ENCODE data around the gene PRDM11. TPM values are rescaled to one million over a fixed set of nuclear protein-coding genes. Genes with fewer than 3 reads are reported as not detected.

PRDM11 gene
- total RNA-seq, 2 donors from 2014 or later: 10.4 to 15.2 TPM

DNA sequence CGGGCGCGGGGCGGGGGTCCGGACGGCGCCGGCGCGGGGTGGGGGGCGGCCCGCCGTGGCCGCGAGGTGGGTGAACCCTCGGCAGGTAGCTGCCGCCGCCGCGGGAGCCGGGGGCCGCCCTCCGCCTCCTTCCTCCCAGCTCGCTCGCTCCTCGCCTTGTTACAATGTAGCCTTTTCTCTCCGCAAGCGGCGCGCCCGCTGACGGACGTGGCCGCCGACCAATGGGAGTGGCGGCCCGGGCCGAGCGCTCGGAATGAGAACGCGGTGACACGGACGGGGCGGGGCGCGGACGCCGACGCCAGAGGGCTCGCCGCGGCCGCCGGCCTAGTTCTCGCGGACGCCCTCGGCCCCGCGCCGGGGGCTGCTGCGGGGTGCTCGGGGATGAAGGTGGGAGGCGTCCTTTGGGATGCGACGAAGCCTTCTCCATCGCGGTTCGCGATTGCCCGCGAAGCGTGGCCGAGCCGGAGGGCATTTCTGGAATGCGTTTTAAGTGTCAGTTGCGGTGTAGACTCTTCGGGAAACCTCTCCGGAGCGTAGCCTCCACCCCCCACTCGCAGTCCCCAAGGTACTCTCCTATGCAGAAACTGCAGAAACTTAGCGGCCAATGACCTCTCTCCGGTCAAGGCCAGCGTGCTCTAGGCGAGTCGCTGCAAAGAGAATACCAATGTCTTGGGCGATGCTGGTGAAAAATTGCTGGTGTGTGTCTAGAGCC is 734 bp downstream of the PRDM11 start:
- peaks cover 3% of the 10 kb centered on the region for H3K36me3 Mint-ChIP-seq (ENCODE audit: low read depth)
- peak overlapping the region; percentile 85 for H3K27ac Mint-ChIP-seq
- Histone ChIP-seq H3K4me3 (ENCODE audit: low read length) (peak overlapping the region; percentile 95), H3K36me3 (ENCODE audit: control insufficient read depth, insufficient read depth, low read length) (no peaks in the 10 kb centered on the region), H3K27me3 (ENCODE audit: control insufficient read depth, insufficient read depth, low read length, poor library complexity, severe bottlenecking) (peaks cover 33% of the 10 kb centered on the region), H3K4me1 (ENCODE audit: control insufficient read depth, insufficient read depth, low read length) (no peaks in the 10 kb centered on the region), H3K27ac (ENCODE audit: low read depth, low read length) (no peak overlapping the region), H3K9ac (ENCODE audit: extremely low read depth, low read length, poor library complexity, severe bottlenecking) (peak overlapping the region; percentile 44), H3K9me3 (ENCODE audit: control insufficient read depth, low read length) (no peaks in the 10 kb centered on the region)
- H3K9me3 Mint-ChIP-seq: peaks cover 2% of the 10 kb centered on the region
- H3K27me3 Mint-ChIP-seq (ENCODE audit: insufficient read depth): peaks cover 42% of the 10 kb centered on the region
- peaks cover 9% of the 10 kb centered on the region for H3K4me1 Mint-ChIP-seq
- 0% methylated on average over 21 to 88 of the region's 88 CpGs for WGBS, 2 experiments (ENCODE audit: insufficient coverage in 1 of 2, insufficient read length in 1 of 2)
- H3K4me3 Mint-ChIP-seq: peak overlapping the region; percentile 75
- TF ChIP-seq, protein P1, sequence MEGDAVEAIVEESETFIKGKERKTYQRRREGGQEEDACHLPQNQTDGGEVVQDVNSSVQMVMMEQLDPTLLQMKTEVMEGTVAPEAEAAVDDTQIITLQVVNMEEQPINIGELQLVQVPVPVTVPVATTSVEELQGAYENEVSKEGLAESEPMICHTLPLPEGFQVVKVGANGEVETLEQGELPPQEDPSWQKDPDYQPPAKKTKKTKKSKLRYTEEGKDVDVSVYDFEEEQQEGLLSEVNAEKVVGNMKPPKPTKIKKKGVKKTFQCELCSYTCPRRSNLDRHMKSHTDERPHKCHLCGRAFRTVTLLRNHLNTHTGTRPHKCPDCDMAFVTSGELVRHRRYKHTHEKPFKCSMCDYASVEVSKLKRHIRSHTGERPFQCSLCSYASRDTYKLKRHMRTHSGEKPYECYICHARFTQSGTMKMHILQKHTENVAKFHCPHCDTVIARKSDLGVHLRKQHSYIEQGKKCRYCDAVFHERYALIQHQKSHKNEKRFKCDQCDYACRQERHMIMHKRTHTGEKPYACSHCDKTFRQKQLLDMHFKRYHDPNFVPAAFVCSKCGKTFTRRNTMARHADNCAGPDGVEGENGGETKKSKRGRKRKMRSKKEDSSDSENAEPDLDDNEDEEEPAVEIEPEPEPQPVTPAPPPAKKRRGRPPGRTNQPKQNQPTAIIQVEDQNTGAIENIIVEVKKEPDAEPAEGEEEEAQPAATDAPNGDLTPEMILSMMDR (conservative IDR thresholded peaks at IDR 0.05): no peak
- peak; percentile 98 for DNase-seq

DNA sequence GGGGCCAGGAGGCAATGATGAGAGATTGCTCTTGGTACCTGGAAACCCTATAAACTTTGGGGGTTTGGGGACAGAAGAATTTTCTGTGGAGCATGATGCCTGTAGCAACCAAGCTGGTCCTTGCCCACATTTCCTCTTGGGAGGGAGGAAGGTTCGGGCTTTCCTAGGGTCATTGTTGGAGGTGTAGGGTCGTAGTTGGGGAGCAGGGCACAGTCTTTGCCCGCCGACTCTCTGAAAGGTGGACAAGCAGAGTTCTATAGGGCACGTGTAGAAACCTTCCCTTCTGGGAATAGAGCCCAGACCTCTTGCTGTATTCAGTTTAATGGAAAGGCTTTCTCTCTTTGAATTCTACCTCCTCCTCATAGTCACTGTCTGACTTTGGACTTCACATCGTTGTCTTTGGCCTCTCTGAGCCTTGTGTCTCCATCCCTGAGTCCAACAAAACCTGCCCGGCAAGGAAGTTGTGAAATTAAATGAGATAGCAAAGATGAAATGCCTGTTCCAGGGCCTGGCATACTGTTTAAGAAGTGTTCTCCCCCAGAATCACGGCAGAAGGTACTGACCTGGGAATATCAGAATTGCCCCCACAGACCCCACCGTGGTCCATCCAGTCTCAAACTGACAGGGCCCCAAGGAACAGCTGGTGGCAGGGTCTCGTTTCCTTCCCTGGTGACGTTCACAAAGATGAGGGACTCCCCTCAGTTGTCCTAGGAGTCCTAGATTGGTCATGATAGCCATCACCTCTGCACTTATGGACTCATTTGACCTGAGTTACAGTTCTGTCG is 1.6 kb downstream of the PRDM11 start:
- Mint-ChIP-seq H3K9me3 (peaks cover 2% of the 10 kb centered on the region), H3K36me3 (ENCODE audit: low read depth) (peaks cover 3% of the 10 kb centered on the region), H3K27ac (peak overlapping the region; percentile 85), H3K27me3 (ENCODE audit: insufficient read depth) (peaks cover 33% of the 10 kb centered on the region), H3K4me1 (peaks cover 9% of the 10 kb centered on the region), H3K4me3 (peak overlapping the region; percentile 75)
- 88 to 89% methylated on average over 9 to 12 of the region's 12 CpGs for WGBS, 2 experiments (ENCODE audit: insufficient coverage in 1 of 2, insufficient read length in 1 of 2)
- DNase-seq: no peak
- peak overlapping the region; percentile 95 for H3K4me3 ChIP-seq (ENCODE audit: low read length)
- TF ChIP-seq, protein P1 (conservative IDR thresholded peaks at IDR 0.05): no peak
- peaks cover 24% of the 10 kb centered on the region for H3K27me3 ChIP-seq (ENCODE audit: control insufficient read depth, insufficient read depth, low read length, poor library complexity, severe bottlenecking)
- H3K36me3 ChIP-seq (ENCODE audit: control insufficient read depth, insufficient read depth, low read length): no peaks in the 10 kb centered on the region
- peak overlapping the region; percentile 44 for H3K9ac ChIP-seq (ENCODE audit: extremely low read depth, low read length, poor library complexity, severe bottlenecking)
- H3K4me1 ChIP-seq (ENCODE audit: control insufficient read depth, insufficient read depth, low read length): no peaks in the 10 kb centered on the region
- H3K9me3 ChIP-seq (ENCODE audit: control insufficient read depth, low read length): no peaks in the 10 kb centered on the region
- H3K27ac ChIP-seq (ENCODE audit: low read depth, low read length): no peak overlapping the region

DNA sequence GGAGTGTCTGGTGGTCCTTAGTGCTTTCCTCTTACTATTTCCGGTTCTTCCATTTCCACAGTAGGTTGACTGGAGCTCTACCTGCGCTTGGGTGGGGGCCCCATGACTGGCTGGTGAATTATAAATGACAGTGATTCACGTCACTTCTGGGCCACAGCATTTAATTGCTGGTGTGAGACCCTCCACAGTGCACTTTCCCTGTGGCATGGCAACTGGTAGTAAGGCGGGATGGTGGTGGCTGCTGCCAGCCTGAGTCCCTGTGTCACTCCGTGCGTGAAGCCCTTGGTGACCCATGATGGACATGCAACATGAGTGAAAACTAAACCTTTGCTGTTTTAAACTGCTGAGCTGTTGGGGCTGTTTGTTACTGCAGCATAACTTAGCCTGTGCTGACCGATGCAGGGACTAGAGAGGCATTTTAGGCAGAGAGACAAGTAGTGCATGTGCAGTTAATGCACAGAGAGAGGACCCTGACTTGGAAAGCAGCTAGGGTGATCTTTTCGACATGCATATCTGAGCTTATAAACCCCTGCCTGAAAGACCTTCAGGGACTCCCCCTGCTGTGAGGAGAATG is 3.1 kb downstream of the PRDM11 start:
- Histone ChIP-seq H3K9me3 (ENCODE audit: control insufficient read depth, low read length) (no peaks in the 10 kb centered on the region), H3K9ac (ENCODE audit: extremely low read depth, low read length, poor library complexity, severe bottlenecking) (no peak overlapping the region), H3K36me3 (ENCODE audit: control insufficient read depth, insufficient read depth, low read length) (no peaks in the 10 kb centered on the region), H3K4me1 (ENCODE audit: control insufficient read depth, insufficient read depth, low read length) (no peaks in the 10 kb centered on the region), H3K27me3 (ENCODE audit: control insufficient read depth, insufficient read depth, low read length, poor library complexity, severe bottlenecking) (peaks cover 9% of the 10 kb centered on the region), H3K4me3 (ENCODE audit: low read length) (no peak overlapping the region), H3K27ac (ENCODE audit: low read depth, low read length) (no peak overlapping the region)
- peaks cover 2% of the 10 kb centered on the region for H3K9me3 Mint-ChIP-seq
- H3K27ac Mint-ChIP-seq: no peak overlapping the region
- peaks cover 18% of the 10 kb centered on the region for H3K27me3 Mint-ChIP-seq (ENCODE audit: insufficient read depth)
- no peak for DNase-seq
- H3K4me1 Mint-ChIP-seq: peaks cover 9% of the 10 kb centered on the region
- H3K4me3 Mint-ChIP-seq: no peak overlapping the region
- TF ChIP-seq, protein P1 (conservative IDR thresholded peaks at IDR 0.05): no peak
- WGBS, 2 experiments (ENCODE audit: insufficient coverage in 1 of 2, insufficient read length in 1 of 2): 92 to 95% methylated on average over 8 of the region's 8 CpGs
- H3K36me3 Mint-ChIP-seq (ENCODE audit: low read depth): peaks cover 3% of the 10 kb centered on the region

Measured in endodermal cell (in vitro differentiated cells).